ENCODE results near the gene PDZD2.
A peak's percentile ranks its signal among the peaks of the same experiment; 100 is the strongest.

PDZD2 gene

DNA sequence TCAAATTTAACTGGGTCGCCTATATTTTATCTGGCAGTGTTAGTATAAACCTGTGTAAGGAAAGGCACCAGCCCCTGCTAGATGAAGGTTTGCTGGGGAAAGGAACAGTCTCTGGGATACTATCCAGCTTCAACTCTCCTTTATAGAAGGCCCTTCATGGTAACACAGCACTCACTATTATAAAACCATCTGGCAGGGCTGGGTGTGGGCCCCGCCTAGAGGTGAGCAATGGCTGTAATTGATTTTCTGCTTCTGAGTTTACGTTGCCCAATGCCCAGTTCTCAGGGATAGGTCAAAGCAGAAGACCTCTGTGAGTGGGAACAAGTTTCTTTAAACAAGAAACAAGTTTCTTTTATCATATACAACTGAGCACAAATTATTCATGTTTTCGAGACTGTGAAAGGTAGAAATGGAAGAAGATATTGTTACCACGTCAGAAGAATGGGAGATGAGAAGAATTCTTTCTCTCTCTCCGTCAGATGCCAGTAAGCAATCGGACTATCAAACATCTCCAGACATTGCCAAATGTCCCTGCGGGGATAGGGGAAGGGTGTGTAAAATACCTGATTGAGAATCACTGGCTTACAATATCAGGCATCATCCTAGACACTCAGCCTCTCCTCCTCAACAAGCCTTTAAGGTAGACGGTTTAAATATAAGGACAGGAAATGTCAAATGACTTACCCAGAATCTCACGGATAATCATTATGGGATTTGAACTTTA lies 205.9 kb downstream of the PDZD2 start:
- no peak for DNase-seq

DNA sequence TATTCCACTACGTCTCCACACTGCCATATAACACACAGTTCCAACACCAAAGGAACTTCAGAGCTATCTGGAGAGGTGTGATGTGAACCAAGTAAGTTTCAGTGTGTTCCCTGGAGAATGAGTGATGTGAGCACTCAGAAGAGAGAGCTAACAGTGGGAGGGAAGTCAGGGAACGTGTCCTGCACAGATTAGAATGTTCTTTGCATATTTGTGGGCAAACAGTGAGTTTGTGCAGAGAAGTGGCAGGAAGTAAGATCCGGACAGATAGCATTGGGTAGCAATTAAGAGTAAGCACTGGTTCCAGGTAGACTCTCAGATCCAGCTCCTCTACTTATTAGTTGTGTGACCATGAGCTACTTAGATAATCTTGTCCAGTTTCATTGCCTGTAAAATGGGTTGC lies 206.4 kb downstream of the PDZD2 start:
- no peak for DNase-seq

DNA sequence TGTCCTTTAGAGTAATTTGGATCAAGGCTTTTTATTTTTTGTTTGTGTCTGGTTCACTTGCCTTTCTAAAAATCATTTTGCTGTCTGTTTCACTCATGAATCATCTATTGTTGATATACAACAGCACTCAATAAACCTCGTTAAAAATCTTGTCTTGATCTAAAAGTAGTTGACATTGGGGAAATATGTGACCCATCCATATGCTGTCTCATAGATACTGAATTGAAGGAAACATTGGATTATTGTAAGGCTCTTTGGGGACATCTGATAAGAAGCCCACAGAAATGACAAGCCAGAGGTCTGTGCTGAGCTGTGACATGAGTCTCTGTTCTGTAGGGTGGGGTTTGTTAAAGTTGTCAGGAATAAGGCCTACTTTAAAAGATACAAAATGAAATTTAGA lies 208.0 kb downstream of the PDZD2 start:
- no peak for DNase-seq

DNA sequence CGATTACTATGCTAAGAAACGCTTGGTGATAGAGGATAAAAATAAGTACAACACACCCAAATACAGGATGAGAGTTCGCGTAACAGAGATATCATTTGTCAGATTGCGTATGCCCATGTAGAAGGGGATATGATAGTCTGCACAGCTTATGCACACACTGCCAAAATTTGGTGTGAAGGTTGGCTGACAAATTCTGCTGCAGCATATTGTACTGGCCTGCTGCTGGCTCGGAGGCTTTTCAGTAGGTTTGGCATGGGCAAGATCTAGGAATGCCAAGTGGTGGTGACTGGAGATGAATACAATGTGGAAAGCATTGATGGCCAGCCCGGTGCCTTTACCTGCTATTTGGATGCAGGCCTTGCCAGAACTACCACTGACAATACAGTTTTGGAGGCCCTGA lies 208.4 kb downstream of the PDZD2 start:
- DNase-seq: no peak

DNA sequence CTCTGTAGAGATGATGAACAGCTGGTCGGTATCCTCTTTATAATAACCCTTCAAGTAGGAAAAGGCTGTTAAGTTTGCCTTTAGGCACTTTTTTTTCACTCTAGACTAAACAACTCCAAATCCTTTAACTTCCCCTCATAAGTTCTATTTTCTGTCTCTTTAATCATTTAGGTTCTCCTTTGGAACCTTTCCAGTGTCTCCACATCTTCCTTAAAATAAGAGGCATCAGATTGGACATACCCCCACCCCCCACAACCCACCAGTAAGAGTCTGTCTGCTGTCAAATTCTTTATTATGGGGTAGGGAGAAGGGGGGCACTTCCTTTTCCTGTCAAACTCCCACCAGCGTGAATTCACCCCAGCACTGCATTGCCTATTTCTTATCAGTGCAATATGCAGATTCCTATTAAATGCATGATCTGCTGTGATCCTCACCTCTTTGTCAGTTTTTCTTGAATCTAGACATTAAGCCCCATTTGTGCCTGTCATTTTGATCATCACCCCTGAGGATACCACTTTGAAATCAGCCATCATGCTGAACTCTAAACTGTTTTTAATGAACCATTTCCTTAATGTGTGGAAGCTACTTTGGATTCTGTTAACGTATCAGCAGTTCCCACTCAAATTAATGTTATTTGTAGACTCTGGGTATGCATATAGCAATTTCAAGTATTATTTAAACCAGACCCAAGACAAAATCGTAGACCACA lies 212.2 kb downstream of the PDZD2 start:
- no peak for DNase-seq

DNA sequence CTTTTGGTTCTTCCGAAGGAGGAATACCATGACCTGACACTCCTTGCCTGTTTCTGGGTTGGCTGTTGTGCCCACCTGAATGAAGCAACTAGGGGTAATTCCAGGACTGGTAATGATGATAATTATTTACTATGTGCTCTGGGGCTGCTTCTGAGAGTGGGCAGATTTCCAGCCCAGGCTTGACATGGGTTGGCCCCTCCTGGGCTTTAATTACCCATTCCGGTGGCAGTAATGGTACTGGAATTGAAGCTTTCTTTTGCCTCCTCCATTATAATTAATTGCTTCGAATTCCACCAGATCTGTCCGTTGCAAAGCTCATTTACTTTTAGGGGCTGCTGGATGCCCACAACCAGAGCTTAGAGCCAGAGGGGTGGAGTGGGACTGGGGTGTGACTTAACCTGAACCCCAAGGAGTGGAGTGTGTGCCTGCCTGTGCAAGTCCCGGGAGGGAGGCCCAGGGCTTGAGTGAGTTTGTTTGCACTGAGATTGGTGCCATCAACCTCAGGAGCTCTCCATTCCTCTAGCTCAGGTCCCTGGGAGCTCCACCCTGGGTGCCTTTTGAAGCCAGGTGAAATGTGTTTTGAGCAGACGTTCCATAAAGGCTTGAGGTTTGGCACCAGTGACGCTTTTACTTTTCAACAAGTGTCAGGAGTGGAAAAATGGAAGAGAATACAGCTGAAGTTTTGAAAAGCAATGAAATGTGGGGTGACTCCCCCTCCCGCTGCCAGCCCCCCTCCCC lies 214.6 kb downstream of the PDZD2 start:
- no peak for DNase-seq

DNA sequence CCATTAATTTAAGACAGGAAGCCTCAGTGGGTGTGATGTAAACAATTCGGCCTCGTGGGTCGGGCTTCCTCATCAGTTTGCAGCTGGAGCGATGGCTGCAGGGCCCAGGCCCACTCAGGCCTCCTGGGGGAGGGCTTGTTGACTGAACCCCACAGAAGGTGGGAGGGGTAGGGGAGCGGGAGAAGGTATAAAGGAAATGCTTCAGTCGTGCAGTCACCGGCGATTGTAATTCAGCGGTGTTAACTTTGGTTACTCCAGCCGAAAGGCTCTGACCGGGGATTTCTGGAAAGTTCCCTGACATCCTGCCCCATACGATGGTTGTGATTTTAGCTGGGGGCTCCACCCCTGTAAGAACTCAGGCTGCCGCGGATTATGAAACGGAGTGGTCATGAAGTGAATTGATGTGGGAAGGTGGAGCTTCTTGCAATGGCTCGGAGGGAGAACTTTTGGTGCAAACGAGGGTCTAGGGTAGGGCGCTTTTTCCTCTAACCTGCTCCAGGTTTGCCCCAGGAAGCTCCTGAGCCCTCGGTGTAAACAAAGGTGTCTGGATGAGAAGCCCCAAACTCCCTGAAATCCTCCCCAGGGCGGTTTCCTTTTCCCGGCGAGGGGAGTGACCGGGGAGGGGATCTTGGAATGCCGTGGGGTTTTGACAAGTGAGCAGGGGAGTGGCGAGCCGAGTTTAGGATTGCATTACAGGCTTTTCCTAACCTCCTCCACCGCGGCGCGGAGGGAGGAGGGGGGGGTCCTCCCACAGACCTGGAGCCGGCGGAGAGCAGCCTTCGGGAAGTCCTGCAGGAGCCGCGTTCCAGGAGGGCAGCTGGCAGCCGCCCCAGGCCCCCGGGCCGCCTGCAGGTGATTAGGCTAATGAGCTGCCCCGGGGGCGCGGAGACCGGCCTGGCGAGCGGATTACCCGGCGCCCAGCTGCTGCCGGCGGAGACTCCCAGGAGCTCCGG lies 215.5 kb downstream of the PDZD2 start:
- peak; percentile 5 for DNase-seq

DNA sequence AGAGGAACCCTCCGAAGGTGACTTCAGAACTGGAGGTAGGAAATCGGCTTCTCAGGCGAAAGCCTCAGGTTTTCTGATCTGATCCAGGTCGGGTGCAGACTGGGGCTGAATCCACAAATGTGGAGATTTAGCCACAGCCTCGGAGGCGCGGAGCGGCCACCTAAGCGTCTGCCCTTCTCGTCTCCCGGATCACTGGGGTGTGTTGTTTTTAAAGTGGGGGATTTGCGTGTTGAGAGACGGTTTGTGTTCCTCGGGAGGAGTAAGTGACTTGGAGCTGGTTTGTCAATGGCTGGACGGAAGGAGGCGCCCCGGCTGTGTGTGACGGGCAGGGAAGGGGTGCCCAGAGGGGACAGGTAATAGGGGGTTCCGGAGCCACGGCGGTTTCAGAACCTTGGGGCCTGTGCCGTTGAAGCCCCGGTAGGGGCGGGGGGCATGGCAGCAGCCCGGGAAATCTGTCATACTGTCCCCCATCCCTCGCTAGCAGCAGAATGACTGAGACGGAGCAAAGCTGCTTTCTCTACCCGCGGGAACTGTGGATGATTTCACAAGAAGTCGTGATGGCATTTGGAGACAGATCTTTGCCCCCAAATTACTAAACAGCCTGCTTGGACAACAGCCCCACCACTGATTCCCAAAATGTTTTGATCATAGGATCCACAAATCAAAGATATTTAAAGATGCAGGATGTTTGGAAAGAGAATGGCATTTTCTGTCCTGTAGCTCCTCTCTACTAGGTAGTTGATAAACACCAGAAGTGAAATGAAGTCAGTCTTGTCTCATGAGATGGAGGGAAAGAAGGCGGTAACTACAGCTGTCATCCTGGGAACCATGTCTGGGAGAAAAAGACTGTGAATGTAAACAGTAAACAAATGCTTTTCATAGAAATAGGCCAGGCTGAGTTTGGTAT lies 216.5 kb downstream of the PDZD2 start:
- no peak for DNase-seq

DNA sequence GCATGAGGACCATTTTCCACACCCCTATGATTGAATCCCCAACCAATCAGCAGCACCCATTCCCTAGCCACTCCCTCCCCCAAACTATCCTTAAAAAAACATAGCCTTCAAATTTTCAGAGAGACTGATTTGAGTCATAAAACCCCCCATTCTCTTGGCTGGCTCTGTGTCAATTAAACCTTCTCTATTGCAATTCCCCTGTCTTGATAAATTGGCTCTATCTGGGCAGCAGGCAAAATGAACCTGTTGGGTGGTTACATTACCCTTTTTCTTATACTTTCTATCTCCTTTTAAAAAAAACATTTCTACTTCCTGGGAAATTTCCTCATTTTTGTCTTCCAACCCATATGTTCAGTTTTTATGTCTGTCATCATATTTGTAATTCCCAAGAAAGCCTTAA lies 220.2 kb downstream of the PDZD2 start:
- no peak for DNase-seq

DNA sequence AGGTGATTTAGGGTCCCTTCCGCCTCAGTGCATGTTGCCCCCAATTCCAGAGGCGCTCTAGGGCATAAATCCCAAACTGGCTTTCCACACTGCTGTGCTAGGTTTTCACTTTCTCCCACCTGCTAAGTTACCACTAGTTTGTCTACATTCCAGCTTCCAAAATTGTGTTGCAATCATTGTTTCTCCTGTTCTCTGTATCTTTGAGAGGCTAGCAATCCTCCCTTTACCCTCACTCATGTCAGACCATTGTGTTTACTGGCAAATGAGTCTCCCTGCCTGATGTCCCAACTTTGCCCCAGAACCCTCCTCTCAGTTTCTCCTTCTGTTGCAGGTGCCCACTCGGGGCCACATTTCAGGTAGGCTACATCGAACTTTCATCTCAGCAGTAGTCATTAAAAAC lies 221.3 kb downstream of the PDZD2 start:
- DNase-seq: no peak

DNA sequence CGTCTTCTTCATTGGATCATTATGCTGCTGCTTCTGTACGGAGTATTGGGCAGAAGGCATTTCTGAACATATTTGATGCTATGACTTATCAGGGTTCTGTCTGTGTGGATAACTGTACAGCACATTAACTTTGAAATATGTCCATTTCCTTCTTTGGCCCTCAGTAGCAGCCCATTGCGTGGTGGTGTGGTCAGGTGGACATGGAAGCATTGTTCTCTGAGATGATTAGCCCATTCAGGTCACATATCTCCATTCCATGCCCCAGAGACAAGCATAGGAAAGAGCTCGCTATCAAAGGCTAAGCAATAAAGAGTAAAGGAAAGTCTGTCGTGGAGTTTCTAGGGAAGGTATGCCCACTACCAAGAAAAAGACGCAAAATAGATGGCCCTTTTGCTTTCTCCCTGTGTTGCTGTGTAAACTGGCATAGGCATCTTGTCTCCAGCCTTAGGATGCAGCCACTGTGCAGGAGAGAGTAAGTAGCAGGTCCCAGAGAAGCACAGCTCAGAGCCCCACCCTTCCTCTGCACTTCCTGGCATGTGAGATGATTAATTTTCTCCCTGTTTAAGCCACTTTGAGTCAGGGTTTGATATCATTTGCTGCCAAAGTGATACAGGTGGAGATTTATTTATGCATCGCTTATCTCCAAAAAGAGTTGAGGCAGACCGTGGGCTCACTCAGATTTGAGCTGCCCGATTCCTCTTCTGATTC lies 221.9 kb downstream of the PDZD2 start:
- no peak for DNase-seq

DNA sequence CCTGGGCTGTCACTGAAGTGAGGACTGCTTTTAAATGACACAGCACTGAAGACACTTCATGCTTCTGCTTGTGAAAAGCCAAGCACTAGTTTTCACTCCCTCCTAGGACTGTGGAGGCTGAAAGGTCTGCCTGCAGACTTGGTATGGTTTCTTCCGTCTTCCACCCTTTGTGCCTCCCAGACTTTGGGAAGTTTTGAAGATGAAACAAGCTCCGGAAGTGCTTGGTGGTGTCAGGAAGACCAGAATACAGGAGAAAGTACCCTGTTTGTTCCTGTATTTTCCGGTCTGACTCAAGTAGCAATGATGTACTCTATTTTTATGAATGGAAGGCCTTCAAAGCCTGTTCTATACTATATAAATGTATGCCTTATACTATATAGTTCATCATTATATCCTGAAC lies 222.7 kb downstream of the PDZD2 start:
- DNase-seq: no peak

DNA sequence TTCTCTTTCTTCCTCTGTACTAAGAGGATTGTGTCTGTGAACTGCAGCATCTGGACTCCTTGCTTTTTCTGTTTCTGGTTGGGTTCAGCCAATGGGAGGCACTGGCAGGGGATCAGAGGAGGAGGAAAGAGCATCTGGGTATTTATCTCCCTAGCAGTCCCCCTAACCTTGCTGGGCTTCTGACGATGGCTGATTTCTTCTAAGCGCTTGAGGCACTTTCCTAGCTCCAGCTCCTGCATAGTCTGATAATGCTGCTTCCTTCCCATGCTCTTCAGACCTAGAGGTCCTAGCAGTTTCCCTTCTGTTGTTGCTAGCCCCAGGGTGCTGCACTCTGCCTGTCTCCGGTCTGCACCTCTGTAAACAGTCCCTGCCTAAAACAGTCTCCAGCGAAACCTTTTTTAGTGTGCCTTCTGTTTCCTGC lies 225.1 kb downstream of the PDZD2 start:
- no peak for DNase-seq

DNA sequence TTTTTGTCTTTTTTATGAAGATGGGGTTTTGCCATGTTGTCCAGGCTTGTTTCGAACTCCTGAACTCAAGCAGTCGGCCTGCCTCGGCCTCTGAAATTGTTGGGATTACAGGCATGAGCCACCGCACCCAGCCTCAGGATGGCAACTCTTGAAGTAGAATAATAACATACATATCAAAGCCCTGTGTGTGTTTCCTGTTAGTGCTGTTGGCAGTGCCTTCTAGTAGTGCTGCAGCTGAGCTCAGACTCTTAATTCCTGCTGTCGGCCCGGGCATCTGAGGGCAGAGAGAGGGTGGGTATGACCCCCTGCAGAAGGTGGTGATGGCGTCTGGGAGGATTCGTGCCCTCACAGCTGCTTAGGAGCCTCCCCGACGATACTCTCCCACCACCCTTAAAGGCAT lies 227.2 kb downstream of the PDZD2 start:
- no peak for DNase-seq

DNA sequence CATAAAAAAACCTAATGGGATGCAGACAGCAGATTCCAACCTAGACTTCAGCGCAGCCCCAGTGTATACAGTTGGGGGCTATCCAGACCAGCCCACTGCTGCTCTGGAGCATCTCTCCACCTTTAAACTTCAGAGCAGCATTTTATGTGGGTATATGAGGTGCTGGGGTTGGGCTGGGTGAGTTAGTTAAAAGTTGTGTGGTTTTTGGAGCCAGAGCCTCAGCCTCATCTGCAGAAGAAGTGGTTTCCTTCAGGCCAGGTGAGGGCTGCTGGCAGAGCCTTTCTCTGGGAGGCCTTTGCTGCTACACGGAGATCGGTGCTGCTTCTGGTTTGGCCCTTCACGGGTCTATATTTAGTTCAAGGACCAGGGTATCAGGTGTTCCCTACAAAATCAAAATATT lies 228.3 kb downstream of the PDZD2 start:
- DNase-seq: no peak

DNA sequence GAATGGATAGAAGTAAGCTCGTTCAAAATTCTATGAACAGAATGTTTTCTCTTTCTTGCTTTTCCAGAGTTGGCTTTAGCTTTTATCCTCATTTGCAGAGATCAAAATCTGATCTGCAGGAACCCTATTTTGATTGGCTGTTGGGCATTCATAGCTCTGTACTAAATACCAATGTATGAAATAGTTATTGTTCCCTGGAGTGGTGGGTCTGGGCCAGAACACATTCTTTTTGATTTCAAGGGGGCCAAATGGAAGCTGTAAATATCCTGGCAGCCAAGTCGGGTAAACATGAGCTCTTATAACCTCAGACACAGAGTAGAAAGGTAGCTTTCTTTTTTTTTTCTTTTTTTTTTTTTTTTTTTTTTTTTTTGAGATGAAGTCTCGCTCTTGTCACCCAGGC lies 241.5 kb downstream of the PDZD2 start:
- DNase-seq: no peak

DNA sequence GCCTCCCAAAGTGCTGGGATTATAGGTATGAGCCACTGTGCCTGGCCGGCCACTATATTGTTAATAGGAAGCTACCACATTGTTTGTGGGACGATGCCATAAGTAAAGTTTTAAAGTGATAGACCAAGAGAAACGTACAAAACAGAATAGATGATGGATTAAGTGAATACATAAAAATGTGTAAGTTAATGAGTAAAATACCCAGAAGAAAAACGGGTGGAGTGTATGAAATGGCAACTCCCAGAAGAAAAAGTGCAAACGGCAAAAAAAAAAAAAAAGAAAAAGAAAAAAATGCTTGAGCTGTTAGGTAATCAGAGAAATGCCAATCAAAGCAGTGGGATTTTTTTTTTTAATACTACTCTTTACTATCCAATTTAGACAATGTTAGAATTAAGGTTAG lies 246.0 kb downstream of the PDZD2 start:
- DNase-seq: no peak

DNA sequence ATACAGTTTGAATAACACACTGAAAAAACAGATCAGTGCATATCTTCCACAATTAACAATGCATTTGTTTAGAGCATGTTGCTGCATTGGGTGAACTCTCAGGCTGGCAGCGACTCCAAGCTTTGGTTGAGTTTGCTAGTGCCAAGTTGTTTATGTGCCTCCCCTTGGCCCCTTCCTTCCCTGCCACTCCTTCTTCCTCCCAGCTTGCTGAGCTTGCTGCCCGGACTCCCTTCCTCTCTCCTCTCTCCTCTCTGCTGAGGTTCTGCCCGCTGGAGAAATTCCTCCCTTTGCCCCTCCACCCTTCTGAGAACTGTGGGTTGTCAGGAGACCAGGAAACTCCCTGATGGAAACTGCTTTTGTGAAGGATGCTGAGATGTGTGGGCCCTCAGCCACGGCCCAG lies 247.3 kb downstream of the PDZD2 start:
- no peak for DNase-seq

DNA sequence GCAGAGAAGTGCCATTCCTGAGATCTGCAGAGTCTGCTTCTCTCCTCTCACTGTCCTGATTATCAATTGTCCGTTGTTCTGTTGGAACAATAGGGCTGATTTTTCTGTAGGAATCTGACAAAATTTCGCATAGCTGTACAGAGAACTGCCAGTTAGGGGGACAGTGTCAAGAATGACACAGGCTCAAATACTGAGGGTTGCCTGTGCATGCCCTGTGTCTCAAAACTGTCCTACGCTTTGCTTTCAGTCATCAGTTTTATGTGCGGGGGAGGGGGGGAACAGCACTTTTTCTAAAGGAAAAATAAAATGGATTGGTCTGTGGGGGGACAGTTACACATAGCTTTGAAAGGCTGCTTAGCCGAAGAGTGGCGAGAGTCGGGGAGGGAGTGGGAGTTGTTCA lies 248.6 kb downstream of the PDZD2 start:
- DNase-seq: no peak

DNA sequence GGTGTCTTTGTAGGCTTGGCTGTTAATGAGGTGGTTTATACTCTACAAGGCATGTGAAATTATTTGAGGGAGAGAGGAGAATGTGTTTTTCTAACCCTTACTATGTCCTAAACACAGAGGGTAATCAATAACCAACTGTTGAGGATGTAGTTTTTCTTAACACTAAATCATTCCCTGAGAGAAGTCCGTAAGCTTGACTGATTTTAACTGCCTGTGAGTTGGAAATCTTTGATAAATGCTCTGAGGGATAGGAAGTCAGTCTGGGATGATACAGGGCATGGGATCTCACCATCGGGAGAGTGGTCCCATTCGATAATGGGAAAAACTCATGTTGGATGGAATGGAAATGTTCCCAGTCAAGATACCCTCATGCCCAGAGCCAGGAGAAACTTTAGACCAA lies 249.6 kb downstream of the PDZD2 start:
- no peak for DNase-seq

DNA sequence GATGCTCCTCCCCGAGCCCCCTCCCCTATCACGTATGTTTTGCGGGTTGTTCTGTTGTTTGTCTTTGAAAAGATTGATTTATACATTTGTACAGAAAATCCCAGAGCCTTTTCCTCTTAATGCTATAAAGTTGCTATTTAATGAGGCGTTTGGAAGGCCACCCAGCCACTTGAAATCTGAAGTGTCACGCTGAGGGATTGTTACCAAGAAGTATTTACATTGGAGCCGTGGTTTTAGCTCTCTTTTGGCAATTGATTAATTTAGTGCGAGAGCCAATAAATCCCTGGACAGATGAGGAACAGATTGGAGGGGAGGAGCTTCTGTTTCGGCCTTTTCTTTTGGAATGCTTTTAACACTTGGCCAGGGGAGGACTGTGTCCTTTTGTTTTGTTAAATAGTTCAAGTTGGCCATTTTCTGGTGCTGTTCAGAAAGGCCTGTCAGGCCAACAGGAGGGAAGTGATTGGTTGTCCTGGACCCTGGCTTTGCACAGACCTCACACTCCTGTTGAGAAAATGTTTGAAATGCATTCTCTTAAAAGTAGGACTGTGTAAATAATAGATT lies 250.2 kb downstream of the PDZD2 start:
- DNase-seq: no peak
